Measurements from ENCODE around the gene FAM20B.
"Not testable (repeated sequence)": the region's sequence is repeated elsewhere in the genome, so short reads cannot be mapped to it uniquely, and the experiment has no call there.

DNA sequence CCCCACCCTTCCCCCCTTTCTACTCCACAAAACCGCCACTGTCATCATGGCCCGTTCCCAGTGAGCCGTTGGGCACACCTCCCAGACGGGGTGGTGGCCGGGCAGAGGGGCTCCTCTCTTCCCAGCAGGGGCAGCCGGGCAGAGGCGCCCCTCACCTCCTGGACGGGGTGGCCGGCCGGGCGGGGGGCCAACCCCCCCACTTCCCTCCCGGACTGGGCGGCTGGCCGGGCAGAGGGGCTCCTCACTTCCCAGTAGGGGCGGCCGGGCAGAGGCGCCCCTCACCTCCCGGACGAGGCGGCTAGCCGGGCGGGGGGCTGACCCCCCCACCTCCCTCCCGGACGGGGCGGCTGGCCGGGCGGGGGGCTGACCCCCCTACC, 14.5 kb downstream of the FAM20B start:
- TF ChIP-seq POLR2A (IDR thresholded peaks at IDR 0.05; ENCODE audit: low read depth, low read length); PAX5 (IDR thresholded peaks at IDR 0.05; ENCODE audit: insufficient read depth, low read length, severe bottlenecking); SPI1 (IDR thresholded peaks at IDR 0.05; ENCODE audit: low read depth, low read length): not testable (repeated sequence)

All from GM12891 (cell line).